HCT116 (cell line): ENCODE data around the gene FOXK2.

Source experiments
- ELF1 ChIP-seq: IDR thresholded peaks from 2 replicates; pipeline ENCODE4 v1.6.1; 2012; ENCODE audit warnings: low read depth, borderline replicate concordance
- EZH2 ChIP-seq: fragments of 200-600 bp; sonication (generic); IDR thresholded peaks from 2 replicates; pipeline ENCODE4 v1.6.1; 2017; ENCODE audit warnings: antibody characterized with exemption, mixed run types
- JUND ChIP-seq: IDR thresholded peaks from 2 replicates; pipeline ENCODE4 v1.6.1; 2012
- POLR2A ChIP-seq: IDR thresholded peaks from 2 replicates; pipeline ENCODE4 v1.7.0; 2011; ENCODE audit warnings: borderline replicate concordance; ENCODE audit not compliant: insufficient read depth, insufficient read length; ENCODE audit errors: extremely low read depth
- POLR2AphosphoS5 ChIP-seq: IDR thresholded peaks from 2 replicates; pipeline ENCODE4 v1.6.1; 2011; ENCODE audit warnings: mild to moderate bottlenecking, low read depth, low read length, moderate library complexity
- SIN3A ChIP-seq: IDR thresholded peaks from 2 replicates; pipeline ENCODE4 v1.6.1; 2012; ENCODE audit warnings: low read depth
- SP1 ChIP-seq: IDR thresholded peaks from 2 replicates; pipeline ENCODE4 v1.6.1; 2012; ENCODE audit warnings: low read depth
- SRF ChIP-seq: IDR thresholded peaks from 2 replicates; pipeline ENCODE4 v1.6.1; 2012; ENCODE audit warnings: low read depth
- TCF7L2 ChIP-seq: IDR thresholded peaks from 2 replicates; pipeline ENCODE4 v1.7.0; 2011; ENCODE audit warnings: borderline replicate concordance, inconsistent platforms; ENCODE audit not compliant: insufficient read depth, insufficient read length; ENCODE audit errors: extremely low read depth
- TF ChIP-seq, protein P1 (sequence below), 3 experiments: fragments of 200-600 bp in 1 of 3; sonication (generic) in 1 of 3; IDR thresholded peaks in 2 of 3; conservative IDR thresholded peaks in 1 of 3; 2 replicates each; pipeline ENCODE4 v1.5.1; 2012 to 2017; ENCODE audit warnings: low read depth in 2 of 3, low read length in 2 of 3, antibody characterized with exemption in 1 of 3, borderline replicate concordance in 1 of 3, control low read depth in 1 of 3, mild to moderate bottlenecking in 1 of 3, mixed read lengths in 1 of 3, mixed run types in 1 of 3, moderate library complexity in 1 of 3; ENCODE audit not compliant: insufficient read depth in 1 of 3
- TF ChIP-seq, protein P2 (sequence below): IDR thresholded peaks from 2 replicates; pipeline ENCODE4 v1.6.1; 2011; ENCODE audit warnings: mild to moderate bottlenecking, low read length, moderate library complexity; ENCODE audit not compliant: insufficient replicate concordance; ENCODE audit errors: extremely low read depth

DNA sequence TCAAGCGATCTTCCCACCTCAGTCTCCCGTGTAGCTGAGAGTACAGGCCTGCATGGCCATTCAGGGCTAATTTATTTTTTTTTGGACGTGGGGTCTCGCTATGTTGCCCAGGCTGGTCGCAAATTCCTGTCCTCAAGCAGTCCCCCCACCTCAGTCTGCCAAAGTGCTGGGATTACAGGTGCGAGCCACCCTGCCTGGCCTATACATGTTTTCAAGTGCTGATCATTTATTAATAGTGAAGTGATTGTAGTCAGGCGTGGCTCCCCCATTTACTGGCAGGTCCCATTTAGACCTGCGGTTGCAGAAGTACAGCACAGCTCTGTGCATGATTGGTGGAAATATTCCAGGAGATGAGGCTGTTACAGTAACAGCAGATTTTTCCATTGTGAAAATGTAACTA, 8.4 kb downstream of the FOXK2 start:
- no peak for TF ChIP-seq TCF7L2
- no peak for TF ChIP-seq SRF
- no peak for TF ChIP-seq JUND
- TF ChIP-seq, protein P1, sequence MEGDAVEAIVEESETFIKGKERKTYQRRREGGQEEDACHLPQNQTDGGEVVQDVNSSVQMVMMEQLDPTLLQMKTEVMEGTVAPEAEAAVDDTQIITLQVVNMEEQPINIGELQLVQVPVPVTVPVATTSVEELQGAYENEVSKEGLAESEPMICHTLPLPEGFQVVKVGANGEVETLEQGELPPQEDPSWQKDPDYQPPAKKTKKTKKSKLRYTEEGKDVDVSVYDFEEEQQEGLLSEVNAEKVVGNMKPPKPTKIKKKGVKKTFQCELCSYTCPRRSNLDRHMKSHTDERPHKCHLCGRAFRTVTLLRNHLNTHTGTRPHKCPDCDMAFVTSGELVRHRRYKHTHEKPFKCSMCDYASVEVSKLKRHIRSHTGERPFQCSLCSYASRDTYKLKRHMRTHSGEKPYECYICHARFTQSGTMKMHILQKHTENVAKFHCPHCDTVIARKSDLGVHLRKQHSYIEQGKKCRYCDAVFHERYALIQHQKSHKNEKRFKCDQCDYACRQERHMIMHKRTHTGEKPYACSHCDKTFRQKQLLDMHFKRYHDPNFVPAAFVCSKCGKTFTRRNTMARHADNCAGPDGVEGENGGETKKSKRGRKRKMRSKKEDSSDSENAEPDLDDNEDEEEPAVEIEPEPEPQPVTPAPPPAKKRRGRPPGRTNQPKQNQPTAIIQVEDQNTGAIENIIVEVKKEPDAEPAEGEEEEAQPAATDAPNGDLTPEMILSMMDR (IDR thresholded peaks at IDR 0.05 in 2 of 3, conservative IDR thresholded peaks at IDR 0.05 in 1 of 3; ENCODE audit: borderline replicate concordance in 1 of 3, insufficient read depth in 1 of 3, low read depth in 2 of 3, low read length in 2 of 3), result no peak
- no peak for TF ChIP-seq POLR2A
- no peak for TF ChIP-seq POLR2AphosphoS5
- TF ChIP-seq SIN3A, result no peak
- TF ChIP-seq, protein P2, sequence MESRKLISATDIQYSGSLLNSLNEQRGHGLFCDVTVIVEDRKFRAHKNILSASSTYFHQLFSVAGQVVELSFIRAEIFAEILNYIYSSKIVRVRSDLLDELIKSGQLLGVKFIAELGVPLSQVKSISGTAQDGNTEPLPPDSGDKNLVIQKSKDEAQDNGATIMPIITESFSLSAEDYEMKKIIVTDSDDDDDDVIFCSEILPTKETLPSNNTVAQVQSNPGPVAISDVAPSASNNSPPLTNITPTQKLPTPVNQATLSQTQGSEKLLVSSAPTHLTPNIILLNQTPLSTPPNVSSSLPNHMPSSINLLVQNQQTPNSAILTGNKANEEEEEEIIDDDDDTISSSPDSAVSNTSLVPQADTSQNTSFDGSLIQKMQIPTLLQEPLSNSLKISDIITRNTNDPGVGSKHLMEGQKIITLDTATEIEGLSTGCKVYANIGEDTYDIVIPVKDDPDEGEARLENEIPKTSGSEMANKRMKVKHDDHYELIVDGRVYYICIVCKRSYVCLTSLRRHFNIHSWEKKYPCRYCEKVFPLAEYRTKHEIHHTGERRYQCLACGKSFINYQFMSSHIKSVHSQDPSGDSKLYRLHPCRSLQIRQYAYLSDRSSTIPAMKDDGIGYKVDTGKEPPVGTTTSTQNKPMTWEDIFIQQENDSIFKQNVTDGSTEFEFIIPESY, result no peak
- TF ChIP-seq SP1, result no peak
- TF ChIP-seq EZH2, result no peak
- TF ChIP-seq ELF1, result no peak
